K562 (cell line): ENCODE data around the gene TXLNG. TPM values are rescaled to one million over a fixed set of nuclear protein-coding genes. Genes with fewer than 3 reads are reported as not detected.

Experiments
- ETS2 ChIP-seq: IDR thresholded peaks from 2 replicates; pipeline ENCODE4 v1.6.1; 2016; ENCODE audit warnings: borderline replicate concordance, missing genetic modification characterization, mild to moderate bottlenecking, moderate library complexity, missing compliant biosample characterization; ENCODE audit not compliant: poor library complexity, severe bottlenecking
- EWSR1 ChIP-seq: fragments of 450-650 bp; IDR thresholded peaks from 2 replicates; pipeline ENCODE4 v1.6.1; 2018; ENCODE audit warnings: borderline replicate concordance, mild to moderate bottlenecking, low read depth, moderate library complexity; ENCODE audit not compliant: partially characterized antibody
- HMG20A ChIP-seq: fragments of 450-650 bp; formaldehyde crosslinking; conservative IDR thresholded peaks from 2 replicates; pipeline ENCODE4 v1.4.0; 2020; ENCODE audit warnings: mild to moderate bottlenecking, mixed read lengths
- KDM5B ChIP-seq: fragments of 200-600 bp; sonication (generic); IDR thresholded peaks from 2 replicates; pipeline ENCODE4 v1.6.1; 2012; ENCODE audit warnings: low read depth, mild to moderate bottlenecking, moderate library complexity, low read length, control low read depth, inconsistent platforms; ENCODE audit not compliant: insufficient replicate concordance
- MAFK ChIP-seq: IDR thresholded peaks from 2 replicates; pipeline ENCODE4 v1.6.1; 2011; ENCODE audit warnings: low read length, improper control_type of control experiment
- MTF1 ChIP-seq: fragments of 250-450 bp; sonication (Bioruptor Pico); IDR thresholded peaks from 2 replicates; pipeline ENCODE4 v1.9.0; 2021; ENCODE audit warnings: moderate library complexity, mild to moderate bottlenecking, inconsistent platforms, borderline replicate concordance
- MXI1 ChIP-seq: IDR thresholded peaks from 2 replicates; pipeline ENCODE4 v1.6.1; 2011; ENCODE audit warnings: low read depth, mild to moderate bottlenecking, improper control_type of control experiment, low read length
- NBN ChIP-seq: fragments of 450-650 bp; IDR thresholded peaks from 2 replicates; pipeline ENCODE4 v1.6.1; 2016; ENCODE audit warnings: low read depth, mild to moderate bottlenecking
- PHF21A ChIP-seq: fragments of 450-650 bp; IDR thresholded peaks from 2 replicates; pipeline ENCODE4 v1.6.1; 2017; ENCODE audit warnings: low read depth, borderline replicate concordance
- PRMT5 ChIP-seq: sonication (generic); formaldehyde crosslinking; IDR thresholded peaks from 2 replicates; pipeline ENCODE4 v1.5.0; 2020; ENCODE audit warnings: missing genetic modification reagents
- PTRF ChIP-seq: fragments of 450-650 bp; IDR thresholded peaks from 2 replicates; pipeline ENCODE4 v1.6.1; 2016; ENCODE audit warnings: mild to moderate bottlenecking, missing genetic modification characterization, missing compliant biosample characterization
- RFX5 ChIP-seq: IDR thresholded peaks from 2 replicates; pipeline ENCODE4 v1.6.1; 2011; ENCODE audit warnings: low read depth, mild to moderate bottlenecking, improper control_type of control experiment, low read length
- SRSF1 ChIP-seq: fragments of 200-400 bp; formaldehyde crosslinking; IDR thresholded peaks from 2 replicates; pipeline ENCODE4 v1.6.1; 2017; ENCODE audit warnings: mild to moderate bottlenecking, low read depth, low read length, moderate library complexity
- SRSF7 ChIP-seq: fragments of 200-400 bp; formaldehyde crosslinking; optimal IDR thresholded peaks from 2 replicates; pipeline ENCODE3; 2017; ENCODE audit warnings: mild to moderate bottlenecking, low read depth, low read length
- STAG1 ChIP-seq: sonication (generic); formaldehyde crosslinking; IDR thresholded peaks from 2 replicates; pipeline ENCODE4 v1.5.0; 2020; ENCODE audit warnings: missing genetic modification reagents, borderline replicate concordance
- THRAP3 ChIP-seq: fragments of 450-650 bp; IDR thresholded peaks from 2 replicates; pipeline ENCODE4 v1.6.1; 2016; ENCODE audit warnings: mild to moderate bottlenecking, inconsistent platforms, borderline replicate concordance
- USF1 ChIP-seq: sonication (generic); formaldehyde crosslinking; IDR thresholded peaks from 2 replicates; pipeline ENCODE4 v1.9.0; 2022; ENCODE audit warnings: mild to moderate bottlenecking, missing genetic modification reagents
- ZFP91 ChIP-seq: sonication (generic); formaldehyde crosslinking; IDR thresholded peaks from 2 replicates; pipeline ENCODE4 v1.8.0; 2022; ENCODE audit warnings: mild to moderate bottlenecking, missing genetic modification reagents
- ZNF134 ChIP-seq: fragments of 250-450 bp; sonication (Bioruptor Pico); conservative IDR thresholded peaks from 2 replicates; pipeline ENCODE4 v1.4.0; 2020
- ZNF347 ChIP-seq: fragments of 450-650 bp; formaldehyde crosslinking; IDR thresholded peaks from 2 replicates; pipeline ENCODE4 v1.4.0; 2020; ENCODE audit warnings: low read depth, mild to moderate bottlenecking, moderate library complexity
- ZNF384 ChIP-seq: IDR thresholded peaks from 2 replicates; pipeline ENCODE4 v1.6.1; 2012; ENCODE audit warnings: low read depth, low read length, improper control_type of control experiment
- ZNF75A ChIP-seq: fragments of 450-650 bp; formaldehyde crosslinking; IDR thresholded peaks from 2 replicates; pipeline ENCODE4 v1.4.0; 2020; ENCODE audit warnings: mild to moderate bottlenecking
- ZNF76 ChIP-seq: fragments of 250-450 bp; sonication (Bioruptor Pico); IDR thresholded peaks from 2 replicates; pipeline ENCODE4 v1.4.0; 2020; ENCODE audit warnings: mild to moderate bottlenecking, moderate library complexity, borderline replicate concordance
- polyA plus RNA-seq, 8 experiments: library from polyadenylated mRNA; depleted of rRNA in 4 of 8; stranded (reverse) in 5 of 8; unstranded in 3 of 8; fragments of >200 nt; fragmentation: Nextera tagmentation in 2 of 8; fragmentation: Illumina TruSeq in 1 of 8; extraction: Ambion mirVana in 2 of 8; extraction: Trizol in 1 of 8; gene quantifications; 2 replicates each; pipeline versions ENCODE4 v1.2.1 to v1.2.3, GENCODE V29; 2011 to 2014; ENCODE audit warnings: inconsistent platforms in 1 of 8, missing spikeins in 1 of 8
- total RNA-seq, 7 experiments: library from RNA; depleted of rRNA in 6 of 7; stranded (reverse); fragments of >200 nt in 6 of 7; fragmentation: Illumina TruSeq in 2 of 7; extraction: Trizol in 2 of 7; gene quantifications; 2 replicates each; pipeline versions ENCODE4 v1.2.1 to v1.2.3, GENCODE V29; 2011 to 2021; ENCODE audit warnings: low replicate concordance in 1 of 7
- TF ChIP-seq, protein P1 (sequence below): fragments of 250-450 bp; sonication (Bioruptor Pico); IDR thresholded peaks from 2 replicates; pipeline ENCODE4 v1.8.0; 2022; ENCODE audit warnings: moderate library complexity, mild to moderate bottlenecking, inconsistent platforms

The TXLNG gene
- total and polyA plus RNA-seq, 9 of the 15 experiments (the other 6 are each of a cell fraction or from before 2014, with no cell fraction given): 13.1 to 47.0 (median 31.6) TPM

DNA sequence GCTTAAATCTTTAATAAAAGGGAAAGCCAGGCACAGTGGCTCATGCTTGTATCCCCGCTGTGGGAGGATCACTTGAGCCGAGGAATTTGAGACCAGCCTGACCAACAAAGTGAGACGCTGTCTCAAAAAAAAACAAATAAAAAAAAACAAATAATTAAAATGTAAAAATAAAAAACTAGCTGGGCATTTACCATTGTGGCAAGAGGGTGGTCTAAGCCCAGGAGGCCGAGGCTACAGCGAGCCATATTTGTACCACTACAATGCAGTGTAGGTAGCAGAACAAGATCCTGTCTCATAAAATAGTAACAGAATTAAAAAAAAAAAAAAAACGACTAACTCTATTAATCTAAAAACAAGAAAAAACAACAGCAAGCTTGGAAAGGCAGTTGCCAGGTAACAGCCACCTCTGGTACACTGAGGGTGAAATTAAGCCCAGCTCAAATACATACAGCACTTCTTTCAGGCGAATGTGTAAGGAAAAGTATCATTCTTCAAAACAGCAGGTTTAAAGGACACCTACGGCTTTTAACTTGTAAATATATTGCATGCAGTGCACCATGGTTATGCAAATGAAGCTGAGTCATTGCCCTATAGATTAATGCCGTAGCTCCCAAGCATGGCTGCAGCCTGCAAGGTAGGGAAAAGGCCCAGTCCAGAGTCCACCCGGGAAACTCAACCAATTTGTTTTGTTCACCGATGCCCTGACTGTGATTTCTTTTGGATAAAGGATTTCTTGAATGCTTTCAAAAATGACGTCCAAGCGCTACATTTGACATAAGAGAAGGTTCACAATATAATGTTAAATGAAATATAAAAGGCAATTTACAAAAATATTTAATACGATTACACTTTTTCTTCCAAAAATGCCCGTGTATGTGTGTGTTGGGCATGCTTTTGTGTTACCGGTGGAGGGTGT, 14.5 kb upstream of the TXLNG start (continued):
- TF ChIP-seq STAG1 (CRISPR knock-in tag) (no peak), EWSR1 (peak; percentile 93), ZFP91 (CRISPR knock-in tag) (no peak), MTF1 (CRISPR knock-in tag) (no peak), MXI1 (peak; percentile 36; the same call in 1 of the 2 replicates), ZNF76 (CRISPR knock-in tag) (no peak), PRMT5 (no peak), ZNF347 (CRISPR knock-in tag) (no peak), USF1 (no peak), ETS2 (tag) (no peak), ZNF384 (peak; percentile 86), MAFK (peak; percentile 82), RFX5 (no peak; the same call in 1 of the 2 replicates), SRSF1 (no peak), KDM5B (peak; percentile 99), PTRF (no peak), PHF21A (no peak), NBN (peak; percentile 98), ZNF75A (CRISPR knock-in tag) (no peak), SRSF7 (no peak), HMG20A (CRISPR knock-in tag) (no peak), ZNF134 (CRISPR knock-in tag) (no peak), THRAP3 (no peak)
- TF ChIP-seq, protein P1, sequence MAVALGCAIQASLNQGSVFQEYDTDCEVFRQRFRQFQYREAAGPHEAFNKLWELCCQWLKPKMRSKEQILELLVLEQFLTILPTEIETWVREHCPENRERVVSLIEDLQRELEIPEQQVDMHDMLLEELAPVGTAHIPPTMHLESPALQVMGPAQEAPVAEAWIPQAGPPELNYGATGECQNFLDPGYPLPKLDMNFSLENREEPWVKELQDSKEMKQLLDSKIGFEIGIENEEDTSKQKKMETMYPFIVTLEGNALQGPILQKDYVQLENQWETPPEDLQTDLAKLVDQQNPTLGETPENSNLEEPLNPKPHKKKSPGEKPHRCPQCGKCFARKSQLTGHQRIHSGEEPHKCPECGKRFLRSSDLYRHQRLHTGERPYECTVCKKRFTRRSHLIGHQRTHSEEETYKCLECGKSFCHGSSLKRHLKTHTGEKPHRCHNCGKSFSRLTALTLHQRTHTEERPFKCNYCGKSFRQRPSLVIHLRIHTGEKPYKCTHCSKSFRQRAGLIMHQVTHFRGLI (CRISPR knock-in tag): no peak
